ENCODE measurements around the gene ANKRD65. TPM values are rescaled to one million over a fixed set of nuclear protein-coding genes. Genes with fewer than 3 reads are reported as not detected.

ANKRD65 gene
- total RNA-seq, 1 experiment from 2014 or later: not detected

DNA sequence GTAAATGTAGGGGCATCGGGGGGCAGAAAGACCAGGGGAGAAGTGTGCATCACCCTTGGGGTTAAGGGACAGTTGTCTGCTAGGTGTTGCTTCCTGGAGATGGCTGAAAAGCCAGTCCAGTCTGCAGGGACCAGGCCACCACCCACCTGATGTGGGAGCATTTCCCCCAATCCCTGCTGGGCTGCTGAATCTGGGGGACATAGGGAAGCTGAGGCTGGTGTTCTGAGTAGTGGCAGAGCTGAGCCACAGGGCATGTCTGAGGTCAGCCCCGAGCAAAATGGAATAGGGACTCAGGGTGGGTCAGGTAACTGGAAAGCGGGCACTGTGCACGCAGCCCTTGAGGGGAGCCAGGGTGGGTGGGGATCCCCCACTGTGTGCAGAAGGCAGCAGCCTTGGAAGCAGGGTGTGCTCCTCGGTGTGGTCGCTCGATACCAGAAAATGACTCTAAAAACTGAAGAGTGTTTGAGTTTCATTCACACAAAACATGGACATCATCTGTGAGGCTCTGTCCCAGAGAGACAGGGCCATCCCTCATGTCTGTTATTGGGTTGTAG lies 19.5 kb downstream of the ANKRD65 start:
- ATAC-seq (no peak), DNase-seq (ENCODE audit: low read depth, low spot score) (no peak)
- Histone ChIP-seq H3K27me3 (ENCODE audit: insufficient read depth, low read length) (no peaks in the 10 kb centered on the region), H3K9ac (ENCODE audit: low read length) (no peak overlapping the region), H3K4me3 (replicated peaks in 1 of 2; ENCODE audit: low read depth in 1 of 2, low read length in 2 of 2) (peak overlapping the region in 1 of 2 experiments; percentile 99; a peak in 2 of 4 replicates), H3K79me2 (ENCODE audit: insufficient read depth, low read length) (peaks cover 84% of the 10 kb centered on the region), H3K36me3 (ENCODE audit: control insufficient read depth in 1 of 2, insufficient read depth in 2 of 2, low read length in 2 of 2) (peaks cover 22 to 54% of the 10 kb centered on the region in 2 experiments), H3K9me2 (ENCODE audit: insufficient read depth) (no peaks in the 10 kb centered on the region), H3K4me1 (ENCODE audit: control insufficient read depth in 1 of 2, insufficient read depth in 2 of 2, low read length in 2 of 2) (peaks cover 19 to 59% of the 10 kb centered on the region in 2 experiments), H3K9me3 (ENCODE audit: control insufficient read depth in 1 of 2, insufficient read depth in 1 of 2, low read depth in 1 of 2, low read length in 2 of 2) (no peaks in the 10 kb centered on the region), H2AFZ (ENCODE audit: low read depth, low read length, poor library complexity, severe bottlenecking) (no peak overlapping the region), H4K20me1 (ENCODE audit: insufficient read depth) (peaks cover 5% of the 10 kb centered on the region; the same call in 1 of the 2 replicates), H3K4me2 (ENCODE audit: low read length) (peak overlapping the region; percentile 98), H3K27ac (ENCODE audit: low read depth, low read length) (peak overlapping the region; percentile 86; the same call in 1 of the 2 replicates)
- no TSS peak for BruUV-seq (replicated peaks)
- CTCF ChIA-PET: interaction anchor here (1.0 to 1.6 kb wide), 5 partner anchors 13 to 103 kb away, joined by 3 to 9 read pairs (median 4); partner anchors contain the start of gene AURKAIP1
- TF ChIP-seq YY1 (IDR thresholded peaks at IDR 0.05; ENCODE audit: extremely low read depth, insufficient replicate concordance, low read depth, low read length) (no peak), CBX3 (IDR thresholded peaks at IDR 0.05; ENCODE audit: low read depth) (no peak), FOSL1 (IDR thresholded peaks at IDR 0.05; ENCODE audit: low read depth) (no peak), SIN3A (IDR thresholded peaks at IDR 0.05; ENCODE audit: low read depth) (no peak), SP1 (IDR thresholded peaks at IDR 0.05; ENCODE audit: low read depth) (no peak)
- TF ChIP-seq, protein P1, sequence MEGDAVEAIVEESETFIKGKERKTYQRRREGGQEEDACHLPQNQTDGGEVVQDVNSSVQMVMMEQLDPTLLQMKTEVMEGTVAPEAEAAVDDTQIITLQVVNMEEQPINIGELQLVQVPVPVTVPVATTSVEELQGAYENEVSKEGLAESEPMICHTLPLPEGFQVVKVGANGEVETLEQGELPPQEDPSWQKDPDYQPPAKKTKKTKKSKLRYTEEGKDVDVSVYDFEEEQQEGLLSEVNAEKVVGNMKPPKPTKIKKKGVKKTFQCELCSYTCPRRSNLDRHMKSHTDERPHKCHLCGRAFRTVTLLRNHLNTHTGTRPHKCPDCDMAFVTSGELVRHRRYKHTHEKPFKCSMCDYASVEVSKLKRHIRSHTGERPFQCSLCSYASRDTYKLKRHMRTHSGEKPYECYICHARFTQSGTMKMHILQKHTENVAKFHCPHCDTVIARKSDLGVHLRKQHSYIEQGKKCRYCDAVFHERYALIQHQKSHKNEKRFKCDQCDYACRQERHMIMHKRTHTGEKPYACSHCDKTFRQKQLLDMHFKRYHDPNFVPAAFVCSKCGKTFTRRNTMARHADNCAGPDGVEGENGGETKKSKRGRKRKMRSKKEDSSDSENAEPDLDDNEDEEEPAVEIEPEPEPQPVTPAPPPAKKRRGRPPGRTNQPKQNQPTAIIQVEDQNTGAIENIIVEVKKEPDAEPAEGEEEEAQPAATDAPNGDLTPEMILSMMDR (IDR thresholded peaks at IDR 0.05 in 2 of 3, conservative IDR thresholded peaks at IDR 0.05 in 1 of 3; ENCODE audit: borderline replicate concordance in 1 of 3, insufficient read depth in 1 of 3, low read depth in 2 of 3, low read length in 2 of 3): no peak
- TF ChIP-seq, protein P2, sequence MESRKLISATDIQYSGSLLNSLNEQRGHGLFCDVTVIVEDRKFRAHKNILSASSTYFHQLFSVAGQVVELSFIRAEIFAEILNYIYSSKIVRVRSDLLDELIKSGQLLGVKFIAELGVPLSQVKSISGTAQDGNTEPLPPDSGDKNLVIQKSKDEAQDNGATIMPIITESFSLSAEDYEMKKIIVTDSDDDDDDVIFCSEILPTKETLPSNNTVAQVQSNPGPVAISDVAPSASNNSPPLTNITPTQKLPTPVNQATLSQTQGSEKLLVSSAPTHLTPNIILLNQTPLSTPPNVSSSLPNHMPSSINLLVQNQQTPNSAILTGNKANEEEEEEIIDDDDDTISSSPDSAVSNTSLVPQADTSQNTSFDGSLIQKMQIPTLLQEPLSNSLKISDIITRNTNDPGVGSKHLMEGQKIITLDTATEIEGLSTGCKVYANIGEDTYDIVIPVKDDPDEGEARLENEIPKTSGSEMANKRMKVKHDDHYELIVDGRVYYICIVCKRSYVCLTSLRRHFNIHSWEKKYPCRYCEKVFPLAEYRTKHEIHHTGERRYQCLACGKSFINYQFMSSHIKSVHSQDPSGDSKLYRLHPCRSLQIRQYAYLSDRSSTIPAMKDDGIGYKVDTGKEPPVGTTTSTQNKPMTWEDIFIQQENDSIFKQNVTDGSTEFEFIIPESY (IDR thresholded peaks at IDR 0.05; ENCODE audit: extremely low read depth, insufficient replicate concordance, low read length): no peak
- POLR2A ChIA-PET: no interaction called here
- RAD21 ChIA-PET (ENCODE audit: low non-redundant PET in 1 of 2, low total read pairs in 2 of 2, uncharacterized antibody in 2 of 2, unreplicated experiment in 2 of 2): no interaction called here
- intact Hi-C loops (cut with micrococcal nuclease): loop anchor here (2.0 kb wide), 1 partner anchor 39 kb away; no protein-coding TSS in a partner anchor
